Endometrial microvascular endothelial cells (primary cell): Measurements from ENCODE around the gene ARHGEF6. TPM values are rescaled to one million over a fixed set of nuclear protein-coding genes. Genes with fewer than 3 reads are reported as not detected.
"Not testable (repeated sequence)": the region's sequence is repeated elsewhere in the genome, so short reads cannot be mapped to it uniquely, and the experiment has no call there.

Experiments used
- in situ Hi-C: cut with HindIII; loops from 2 replicates; pipeline ENCODE4 v1.10.0; 2017; ENCODE audit warnings: low sequenced_read_pairs, low pct_unique_long_range_greater_than_20kb; ENCODE audit errors: inconsistent ontology term
- total RNA-seq: library from RNA; depleted of rRNA; stranded (reverse); fragments of >200 nt; gene quantifications from one replicate; pipeline ENCODE4 v1.2.3, GENCODE V29; 2015; ENCODE audit errors: inconsistent ontology term

ARHGEF6 gene
- total RNA-seq, 1 donor from 2014 or later = 7.2 TPM

DNA sequence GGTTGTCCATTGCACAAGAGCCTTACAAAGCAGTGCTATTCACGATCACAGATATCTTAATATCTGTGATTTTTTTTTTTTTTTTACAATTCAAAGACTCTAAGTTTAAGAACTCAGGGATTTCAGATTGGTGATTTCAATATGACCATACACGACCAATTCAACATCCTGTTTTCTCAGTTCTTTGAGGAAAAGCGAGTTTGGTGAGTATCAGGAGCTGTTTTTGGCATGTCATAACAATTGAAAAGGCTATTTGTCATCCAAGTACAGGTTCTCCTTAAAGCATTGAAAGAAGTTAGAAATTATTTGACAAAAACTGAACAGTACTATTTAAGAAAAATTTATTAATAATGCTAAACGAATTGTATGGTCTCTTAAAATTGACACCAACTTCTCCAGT lies 9.1 kb upstream of the ARHGEF6 start:
- in situ Hi-C loops = no loop called here

DNA sequence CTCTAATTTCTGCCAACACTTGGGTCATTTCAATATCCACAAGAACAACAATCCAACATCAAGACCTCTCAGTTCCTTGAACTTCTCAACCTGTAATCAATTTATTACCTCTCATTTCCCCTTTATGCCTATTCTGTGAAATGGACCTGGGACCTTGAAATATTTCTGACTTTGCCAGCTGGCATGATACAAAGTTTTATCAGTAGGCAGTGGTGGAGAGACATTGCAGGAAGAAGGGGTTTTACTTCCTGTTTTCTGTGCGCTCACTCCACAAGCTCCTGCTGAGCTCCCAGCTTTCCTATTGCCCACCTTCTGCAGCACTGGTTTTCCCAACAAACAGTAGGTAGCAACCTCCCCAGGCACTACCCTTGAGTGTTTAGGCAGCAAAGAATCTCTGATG lies 3.5 kb upstream of the ARHGEF6 start:
- in situ Hi-C loops = no loop called here

DNA sequence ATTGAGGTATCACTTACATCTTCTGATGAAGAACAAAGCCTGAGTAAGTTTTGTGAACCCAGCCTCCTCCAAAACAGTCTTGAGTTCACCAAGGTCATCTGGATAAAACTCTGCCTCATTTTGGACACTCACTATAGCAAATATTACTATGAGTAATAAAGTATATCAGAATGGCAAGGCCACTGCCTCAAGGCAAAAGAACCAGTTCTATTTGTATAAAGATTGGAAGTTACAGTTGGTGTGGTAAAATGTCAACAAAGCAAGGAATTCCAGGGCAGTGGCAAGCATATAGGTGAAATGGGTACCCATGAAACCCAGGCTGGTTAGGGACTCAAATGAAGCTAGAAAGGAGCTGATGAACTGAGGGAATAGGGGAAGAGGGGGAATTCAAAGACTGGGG lies 2.4 kb upstream of the ARHGEF6 start:
- in situ Hi-C loops = no loop called here

DNA sequence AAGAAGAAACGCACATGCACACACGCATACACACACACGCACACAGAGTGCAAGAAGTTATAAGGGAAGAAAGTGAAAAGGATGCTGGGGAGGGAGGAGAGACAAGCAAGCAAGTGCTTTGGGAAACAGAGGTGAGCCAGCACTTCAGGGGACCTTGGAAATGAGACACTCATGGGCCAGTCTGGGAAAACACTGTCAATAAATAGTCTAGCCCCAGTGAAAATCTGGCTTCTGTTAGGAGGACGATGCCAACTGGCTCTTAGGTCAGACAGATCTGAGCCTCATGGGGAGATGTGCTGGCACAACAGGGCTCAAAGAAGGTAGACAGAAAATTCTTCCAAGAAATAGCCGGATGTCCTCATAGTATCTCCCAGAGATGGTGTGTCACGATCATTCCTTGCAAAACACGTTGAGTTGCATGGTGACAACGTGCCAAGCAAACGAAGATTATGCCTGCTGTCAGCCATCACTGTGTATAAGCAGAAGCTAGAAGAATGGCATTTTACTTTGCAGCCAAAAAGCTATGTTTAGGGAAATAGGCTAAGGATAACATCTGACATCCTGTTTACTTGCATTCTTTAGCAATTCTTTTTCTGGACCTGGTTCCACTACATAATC lies 557 bp upstream of the ARHGEF6 start:
- in situ Hi-C loops = no loop called here

DNA sequence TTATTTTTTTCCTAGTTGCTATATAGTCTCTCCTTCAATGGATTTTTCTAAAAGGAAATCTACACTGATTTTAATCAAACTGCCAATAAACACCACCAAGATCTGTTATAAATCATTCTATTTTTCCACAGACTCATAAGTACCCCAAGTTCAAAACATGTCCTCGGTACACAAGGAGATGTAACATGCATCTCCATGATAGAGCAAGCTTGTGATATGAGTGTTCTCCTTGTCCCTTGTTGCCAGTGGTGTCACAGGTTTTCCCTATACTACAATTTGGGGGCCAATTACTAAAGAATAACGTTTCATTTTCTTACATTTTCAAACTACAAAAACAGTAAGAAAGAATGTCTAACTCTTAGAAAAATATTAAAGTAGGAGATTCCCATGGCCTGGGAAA lies 491 bp downstream of the ARHGEF6 start:
- in situ Hi-C loops = no loop called here

DNA sequence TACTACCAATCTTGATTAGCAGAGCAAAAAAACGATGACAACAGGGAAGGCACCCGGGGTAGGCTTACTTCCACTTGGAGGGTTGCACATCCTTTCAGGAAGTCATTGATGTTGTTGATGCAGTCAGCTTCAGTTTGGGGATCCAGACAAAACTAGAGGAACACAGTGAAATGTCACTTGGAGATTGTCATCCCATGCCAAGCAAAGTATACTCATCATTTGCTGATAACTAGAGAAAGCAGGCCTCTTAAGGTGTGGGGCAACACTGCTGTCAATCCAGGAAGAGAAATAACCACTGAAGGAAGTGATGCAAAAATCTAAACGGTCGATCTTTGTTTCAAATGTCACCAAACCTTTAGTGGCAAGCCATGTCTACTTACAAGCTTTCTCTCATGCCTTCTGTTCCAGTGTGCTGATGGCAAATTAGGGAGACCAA lies 1.4 kb downstream of the ARHGEF6 start:
- in situ Hi-C loops = no loop called here

DNA sequence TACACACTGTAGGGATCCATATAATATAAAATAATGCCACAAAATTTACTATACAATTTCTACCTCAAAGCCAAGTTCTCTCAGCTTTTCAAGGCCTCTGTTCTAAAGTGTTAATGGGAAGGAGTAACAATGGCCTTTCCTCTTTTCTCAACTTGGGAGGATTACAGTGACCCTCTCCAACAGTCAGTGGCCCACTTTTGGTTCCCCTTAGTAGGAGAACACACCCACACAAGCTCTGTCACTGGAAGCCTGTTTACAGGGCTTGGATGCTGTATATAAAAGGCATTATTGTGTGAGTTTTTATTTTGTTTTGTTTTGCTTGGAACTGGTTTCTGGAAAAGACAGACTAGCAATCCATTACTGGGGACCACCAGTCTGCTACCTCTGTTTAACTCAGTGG lies 1.8 kb downstream of the ARHGEF6 start:
- in situ Hi-C loops = no loop called here

DNA sequence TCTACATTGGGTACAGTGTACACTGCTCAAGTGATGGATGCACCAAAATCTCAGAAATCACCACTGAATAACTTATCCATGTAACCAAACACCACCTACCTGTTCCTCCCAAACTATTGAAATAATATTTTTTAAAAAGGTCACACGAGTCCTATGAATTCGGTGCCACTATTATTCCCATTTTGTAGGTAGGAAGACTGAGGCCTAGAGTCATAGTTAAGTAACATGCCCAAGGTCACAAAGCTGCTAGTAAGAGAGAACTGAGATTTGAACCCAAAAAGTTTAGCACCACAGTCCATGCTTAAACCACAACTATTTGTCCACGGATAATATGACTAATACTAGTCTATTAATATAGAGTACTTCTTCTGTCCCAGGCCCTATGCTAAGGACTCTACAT lies 2.7 kb downstream of the ARHGEF6 start:
- in situ Hi-C loops = no loop called here

DNA sequence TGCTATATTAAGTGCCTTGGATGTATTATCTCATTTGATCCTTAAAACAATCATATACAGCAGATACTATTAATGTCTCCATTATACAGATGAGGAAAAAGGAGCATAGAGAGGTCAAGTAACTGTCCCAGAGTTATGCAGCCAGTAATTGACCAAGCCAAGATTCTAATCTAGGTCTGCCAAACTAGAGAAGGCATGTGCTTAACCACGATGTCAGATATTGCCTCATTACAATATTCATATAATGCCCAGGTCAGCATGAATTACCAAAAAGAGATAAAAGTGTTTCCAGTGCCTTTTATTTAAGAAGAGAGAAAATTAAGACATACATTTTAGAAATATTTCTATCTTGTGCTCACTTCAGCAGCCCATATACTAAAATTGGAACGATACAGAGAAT lies 7.1 kb downstream of the ARHGEF6 start:
- in situ Hi-C loops = no loop called here

DNA sequence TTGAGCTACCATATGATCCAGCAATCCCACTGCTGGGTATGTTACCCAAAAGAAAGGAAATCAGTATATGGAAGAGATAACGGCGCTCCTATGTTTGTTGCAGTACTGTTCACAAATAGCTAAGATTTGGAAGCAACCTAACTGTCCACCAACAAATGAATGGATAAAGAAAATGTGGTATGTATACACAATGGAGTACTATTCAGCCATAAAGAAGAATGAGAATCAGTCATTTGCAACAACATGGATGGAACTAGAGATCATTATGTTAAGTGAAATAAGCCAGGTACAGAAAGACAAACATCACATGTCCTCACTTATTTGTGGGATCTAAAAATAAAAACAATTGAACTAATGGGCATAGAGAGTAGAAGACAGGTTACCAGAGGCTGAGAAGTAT lies 8.9 kb downstream of the ARHGEF6 start:
- in situ Hi-C loops = not testable (repeated sequence)

DNA sequence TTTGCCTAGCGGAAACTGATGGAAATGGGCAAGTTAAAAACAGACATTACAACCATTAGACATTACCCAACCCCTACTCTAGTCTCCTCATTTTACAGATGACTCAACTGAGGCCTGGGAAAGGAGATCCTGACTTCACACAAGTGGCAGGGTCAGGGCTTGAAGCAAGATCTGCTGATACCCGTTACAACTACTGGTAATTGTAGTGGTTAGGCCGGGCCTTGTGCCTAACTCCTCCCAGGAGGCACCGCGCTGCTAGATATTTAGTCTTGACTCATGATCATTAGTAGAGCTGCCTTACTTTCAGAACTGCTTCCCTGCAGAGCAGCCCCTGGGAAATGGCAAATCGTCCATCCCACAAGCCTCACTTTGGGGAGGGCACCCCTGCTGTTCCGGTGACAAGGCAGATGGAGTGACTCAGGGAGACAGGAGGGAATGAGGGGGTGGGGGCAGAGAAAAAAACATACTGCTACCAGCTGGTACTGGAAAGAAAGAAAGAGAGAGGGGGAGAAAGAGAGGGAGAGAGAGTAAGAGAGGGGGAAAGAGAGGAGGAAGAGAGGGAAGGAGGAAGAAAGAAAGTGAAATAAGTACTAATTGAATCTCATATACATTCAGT lies 12.2 kb downstream of the ARHGEF6 start:
- in situ Hi-C loops = no loop called here

DNA sequence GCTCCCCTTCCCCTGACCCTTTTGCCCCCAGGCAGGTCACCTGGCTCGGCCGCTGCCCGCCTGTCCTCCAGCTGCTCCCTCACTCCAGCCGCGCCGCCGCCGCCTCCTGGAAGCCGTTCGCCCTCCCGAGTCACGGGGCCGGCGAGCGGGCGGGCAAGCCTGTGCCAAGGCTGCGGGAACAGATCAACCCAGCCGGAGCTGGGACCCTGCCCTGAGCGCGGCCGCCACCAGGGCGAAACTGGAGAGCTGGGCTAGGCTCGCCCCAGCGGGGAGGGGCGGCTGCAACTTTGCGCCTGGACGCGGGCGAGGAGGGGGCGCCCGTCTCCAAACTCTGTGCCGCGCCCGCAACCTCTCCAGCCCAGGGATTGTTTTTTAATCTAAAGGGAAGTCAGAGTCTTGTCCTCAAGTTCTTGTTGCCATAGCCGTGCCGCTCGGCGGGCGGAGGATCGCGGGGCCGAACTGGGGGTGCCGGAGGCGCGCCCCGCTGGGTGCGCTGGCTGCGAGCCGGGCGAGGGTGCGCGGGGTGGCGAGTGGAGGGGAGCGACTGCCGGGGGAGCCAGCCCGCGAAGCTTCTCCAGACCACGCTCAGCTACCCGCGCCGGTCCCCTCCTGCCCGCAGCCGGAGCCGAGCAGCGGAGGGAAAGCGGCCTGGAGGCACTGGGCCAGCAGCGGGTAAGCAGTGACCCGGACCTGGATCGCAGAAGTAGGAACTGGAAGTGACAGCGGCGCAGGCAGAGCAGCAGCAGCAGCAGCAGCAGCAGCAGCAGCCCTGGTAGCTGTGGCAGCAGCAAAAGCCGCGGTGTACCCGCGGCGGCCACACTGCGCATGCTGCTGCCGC lies 13.4 kb downstream of the ARHGEF6 start:
- in situ Hi-C loops = no loop called here

DNA sequence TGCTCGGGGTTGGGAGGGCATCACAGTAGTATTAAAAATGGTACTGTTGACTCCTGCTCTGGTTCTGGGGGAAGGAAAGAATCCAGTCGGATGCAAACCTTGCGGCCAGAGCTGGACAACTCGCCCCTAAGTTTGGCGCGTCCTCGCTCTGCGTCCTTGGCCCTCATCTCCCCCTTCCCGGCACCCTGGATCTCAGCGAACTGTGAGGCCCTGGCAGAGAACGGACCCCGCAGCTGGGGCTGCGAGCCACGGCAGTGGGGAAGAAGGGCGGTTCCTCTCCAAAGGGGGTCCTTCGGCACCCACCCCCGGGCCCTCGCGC lies 14.0 kb downstream of the ARHGEF6 start:
- in situ Hi-C loops = no loop called here

DNA sequence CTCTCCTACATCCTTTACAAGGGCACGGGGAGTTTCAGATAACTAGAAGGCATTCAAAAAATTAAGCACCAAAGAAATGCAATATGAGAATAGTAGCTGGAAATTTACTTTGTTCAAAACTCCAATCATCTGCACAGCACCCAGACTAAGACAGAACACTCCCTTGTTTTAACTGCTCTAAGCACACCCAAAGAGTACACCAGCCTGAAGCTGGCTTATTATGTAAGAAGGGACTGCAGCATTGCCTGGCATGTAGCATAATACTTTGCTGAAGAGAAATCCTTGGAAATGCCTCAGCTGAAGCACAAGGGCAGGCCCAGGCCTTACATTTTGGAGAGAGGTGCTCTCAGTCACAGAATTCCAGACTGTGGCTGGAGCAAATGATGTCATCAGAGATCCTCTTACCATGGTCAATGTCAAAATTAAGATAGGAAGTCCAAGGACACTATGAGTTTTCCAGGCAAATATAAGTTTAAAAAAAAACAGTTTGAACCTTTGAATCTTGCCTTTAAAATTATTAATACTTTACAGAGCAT lies 14.8 kb downstream of the ARHGEF6 start:
- in situ Hi-C loops = no loop called here

DNA sequence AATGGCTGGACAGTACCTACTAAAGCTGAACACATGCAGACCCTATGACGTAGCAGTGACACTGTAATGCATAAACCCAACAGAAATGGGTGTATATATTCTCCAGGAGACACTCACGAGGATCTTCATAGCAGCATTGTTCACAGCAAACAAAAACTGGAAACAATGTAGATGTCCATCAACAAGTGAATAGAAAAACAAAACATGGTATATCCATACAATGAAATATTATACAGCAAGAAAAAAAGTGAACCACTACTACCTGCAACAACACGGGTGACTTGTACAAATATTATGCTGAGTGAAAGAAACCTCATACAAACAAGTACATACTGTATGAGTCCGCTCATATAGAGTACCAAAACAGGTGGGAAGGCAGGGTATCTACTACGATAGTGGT lies 16.5 kb downstream of the ARHGEF6 start:
- in situ Hi-C loops = no loop called here

DNA sequence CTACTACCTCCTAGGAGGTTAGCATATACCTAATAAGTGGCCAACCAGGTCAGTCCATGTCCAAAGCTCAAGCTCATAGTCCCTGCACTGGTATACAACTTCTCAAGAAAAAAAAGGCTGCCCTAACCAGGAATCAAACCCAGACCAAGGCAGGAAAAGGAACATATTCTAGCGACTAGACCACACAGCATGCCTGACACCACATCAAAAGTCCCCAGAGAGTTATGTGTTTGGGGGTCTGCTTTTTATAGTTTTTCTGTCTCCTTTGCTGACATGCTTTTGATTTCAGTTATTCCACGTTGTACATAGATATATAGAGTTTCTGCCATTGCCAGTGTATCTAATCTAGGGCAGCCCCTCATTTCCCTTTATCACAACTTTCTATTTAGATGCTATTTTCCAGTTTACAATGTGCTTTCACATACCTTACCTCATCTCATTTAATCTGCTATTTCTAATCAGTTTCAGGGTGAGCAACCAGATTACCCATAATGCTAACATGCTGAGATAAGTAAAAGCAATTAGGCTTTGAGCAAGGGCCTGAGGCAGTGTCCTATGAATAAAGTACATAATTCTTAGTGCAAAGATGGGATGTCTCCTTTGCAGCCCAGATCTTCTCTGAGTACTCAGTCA lies 17.8 kb downstream of the ARHGEF6 start:
- in situ Hi-C loops = no loop called here

DNA sequence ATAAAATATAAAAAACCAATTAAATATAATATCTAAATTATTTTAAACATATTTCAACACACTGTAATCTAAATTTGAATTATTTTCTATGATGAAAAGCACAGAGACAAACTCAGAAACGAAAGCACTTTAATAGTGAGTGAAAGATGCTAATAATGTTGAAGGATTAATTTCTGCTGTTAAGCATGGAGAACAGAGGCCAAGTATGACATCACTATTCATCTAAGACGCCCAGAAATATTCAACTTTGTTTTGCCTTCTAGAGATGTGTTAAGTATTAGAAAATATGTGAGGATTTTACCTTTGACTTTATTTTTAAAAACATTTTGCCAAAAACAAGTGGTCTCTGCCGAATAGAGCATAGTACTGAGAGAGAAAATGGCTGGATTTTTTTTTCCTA lies 19.3 kb downstream of the ARHGEF6 start:
- in situ Hi-C loops = no loop called here

DNA sequence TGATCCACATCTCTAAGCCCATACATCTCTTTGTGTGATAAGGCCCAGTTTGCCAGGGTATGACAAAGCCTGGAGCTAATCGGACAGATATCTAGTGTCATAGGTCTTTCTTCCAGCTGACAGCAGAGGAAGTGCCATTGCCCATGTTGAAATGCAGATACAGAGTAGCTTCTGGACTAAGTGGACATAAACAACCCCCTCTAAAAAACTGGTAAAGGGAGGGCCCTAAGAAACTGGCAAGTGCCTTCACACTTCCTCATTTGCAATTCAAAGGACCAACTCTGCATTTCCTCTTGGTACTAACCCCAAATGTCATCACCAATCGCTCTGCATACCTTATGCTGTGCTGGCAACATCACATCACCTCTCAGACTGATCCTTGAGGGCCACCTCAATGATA lies 20.8 kb downstream of the ARHGEF6 start:
- in situ Hi-C loops = no loop called here

DNA sequence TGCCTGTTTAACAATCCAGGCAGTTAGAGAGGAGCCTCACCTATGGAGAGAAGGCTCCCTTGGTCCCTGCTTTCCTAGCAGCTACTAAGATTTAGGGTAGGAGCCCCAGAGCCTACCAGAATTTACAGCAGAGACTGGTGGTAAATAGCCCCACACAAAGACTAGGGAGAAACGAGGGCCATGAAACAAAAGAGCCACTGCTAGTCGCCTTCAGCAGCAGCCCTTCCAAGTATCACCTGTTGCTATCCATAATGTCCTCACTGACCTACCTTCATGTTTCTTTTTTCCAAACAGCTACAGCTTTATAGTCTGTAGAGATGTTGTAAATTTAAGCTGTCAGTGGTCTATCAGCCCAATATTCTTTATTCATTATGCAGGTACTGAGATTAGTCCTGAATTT lies 25.3 kb downstream of the ARHGEF6 start:
- in situ Hi-C loops = no loop called here

DNA sequence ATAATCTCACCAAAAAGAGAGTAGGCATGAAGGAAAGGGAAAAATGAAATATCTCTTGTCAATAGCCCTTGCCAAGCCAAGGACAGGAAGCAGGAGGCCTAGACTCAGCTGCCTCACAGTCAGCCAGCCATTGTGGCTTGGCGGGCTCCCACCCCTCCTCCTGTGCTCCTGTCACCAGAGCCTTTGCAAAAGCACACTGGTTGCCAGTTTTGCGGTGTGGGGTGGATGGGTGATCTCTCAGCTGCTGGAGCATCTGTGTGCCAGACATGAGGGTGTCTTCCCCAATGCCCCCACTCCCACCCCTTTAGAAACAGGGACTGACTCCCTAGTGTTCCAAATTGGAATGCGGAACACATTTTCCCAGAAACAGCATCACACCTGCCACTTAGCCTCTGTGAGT lies 26.1 kb downstream of the ARHGEF6 start:
- in situ Hi-C loops = no loop called here
